GM10266 (cell line): Measurements from ENCODE around the gene NAA10.

Experiments
- DNase-seq: peaks from one replicate; pipeline ENCODE4 v3.0.0; 2012; ENCODE audit errors: extremely low spot score
- TF ChIP-seq, protein P1 (sequence below): IDR thresholded peaks from 2 replicates; pipeline ENCODE4 v1.5.1; 2012; ENCODE audit warnings: mild to moderate bottlenecking, low read depth; ENCODE audit not compliant: control insufficient read depth, insufficient read depth; ENCODE audit errors: missing control alignments

Gene NAA10

GRCh38 chrX:153905481-153906095 lies 29.2 kb downstream of the NAA10 start:
- DNase-seq, result no peak
- TF ChIP-seq, protein P1, sequence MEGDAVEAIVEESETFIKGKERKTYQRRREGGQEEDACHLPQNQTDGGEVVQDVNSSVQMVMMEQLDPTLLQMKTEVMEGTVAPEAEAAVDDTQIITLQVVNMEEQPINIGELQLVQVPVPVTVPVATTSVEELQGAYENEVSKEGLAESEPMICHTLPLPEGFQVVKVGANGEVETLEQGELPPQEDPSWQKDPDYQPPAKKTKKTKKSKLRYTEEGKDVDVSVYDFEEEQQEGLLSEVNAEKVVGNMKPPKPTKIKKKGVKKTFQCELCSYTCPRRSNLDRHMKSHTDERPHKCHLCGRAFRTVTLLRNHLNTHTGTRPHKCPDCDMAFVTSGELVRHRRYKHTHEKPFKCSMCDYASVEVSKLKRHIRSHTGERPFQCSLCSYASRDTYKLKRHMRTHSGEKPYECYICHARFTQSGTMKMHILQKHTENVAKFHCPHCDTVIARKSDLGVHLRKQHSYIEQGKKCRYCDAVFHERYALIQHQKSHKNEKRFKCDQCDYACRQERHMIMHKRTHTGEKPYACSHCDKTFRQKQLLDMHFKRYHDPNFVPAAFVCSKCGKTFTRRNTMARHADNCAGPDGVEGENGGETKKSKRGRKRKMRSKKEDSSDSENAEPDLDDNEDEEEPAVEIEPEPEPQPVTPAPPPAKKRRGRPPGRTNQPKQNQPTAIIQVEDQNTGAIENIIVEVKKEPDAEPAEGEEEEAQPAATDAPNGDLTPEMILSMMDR, result no peak

DNA sequence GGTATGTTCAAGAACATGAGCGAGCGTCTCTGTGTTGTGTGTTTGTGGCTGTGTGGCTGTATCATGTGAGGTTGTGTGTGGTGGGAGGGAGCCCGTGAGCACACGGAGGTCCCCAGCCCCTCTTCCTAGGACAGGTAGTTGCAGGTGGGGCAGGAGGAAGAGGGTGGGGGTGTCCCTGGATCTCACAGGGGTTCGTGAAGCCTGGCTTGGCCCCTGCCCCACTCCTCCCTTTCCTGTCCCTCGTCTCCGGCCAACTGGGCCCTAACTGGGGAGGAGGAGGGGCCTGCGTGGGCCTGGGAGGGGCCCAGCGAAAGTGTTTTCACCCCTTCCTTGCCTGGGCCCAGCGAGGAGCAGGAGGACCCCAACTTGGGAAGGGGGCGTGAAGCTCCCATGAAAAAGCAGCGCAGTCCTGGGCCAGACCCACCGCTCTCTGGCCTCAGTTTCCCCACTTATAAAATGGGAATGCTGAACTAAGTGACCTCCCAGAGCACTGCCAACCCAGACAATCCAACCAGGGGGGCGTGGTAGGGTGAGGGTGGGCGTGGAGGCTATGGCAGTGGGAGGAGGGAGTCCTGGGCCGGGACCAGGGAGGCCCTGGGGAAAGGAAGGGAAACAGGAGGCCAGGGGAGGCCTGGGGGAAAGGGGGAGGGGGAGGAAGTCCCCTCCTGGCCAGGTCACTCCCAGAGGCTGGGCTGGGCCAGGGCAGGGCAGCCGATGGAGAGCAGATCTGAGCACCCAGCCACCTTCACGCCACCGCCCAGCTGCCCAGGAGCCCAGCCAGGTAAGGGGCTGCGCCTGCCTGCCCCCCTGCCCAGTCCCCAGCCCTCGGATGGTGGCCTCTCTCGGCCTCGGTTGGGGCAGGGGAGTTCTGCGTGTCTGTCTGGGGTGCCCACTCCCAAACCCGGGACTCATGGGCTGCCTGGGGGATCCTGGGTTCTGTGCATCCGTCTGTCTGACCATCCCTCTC lies 30.6 kb downstream of the NAA10 start, which contains the start of gene AVPR2:
Gene AVPR2, plus strand, starts transcription at position 683 of the 967 bp plus-strand sequence. CDS start 473 bp downstream, outside the sequence.
- no peak for DNase-seq

GRCh38 chrX:153903238-153903980 lies 31.4 kb downstream of the NAA10 start:
- TF ChIP-seq, protein P1, result no peak
- DNase-seq, result no peak

More for the DNA sequence above, 30.6 kb downstream of the NAA10 start, which contains the start of gene AVPR2:
- TF ChIP-seq, protein P1, result no peak

DNA sequence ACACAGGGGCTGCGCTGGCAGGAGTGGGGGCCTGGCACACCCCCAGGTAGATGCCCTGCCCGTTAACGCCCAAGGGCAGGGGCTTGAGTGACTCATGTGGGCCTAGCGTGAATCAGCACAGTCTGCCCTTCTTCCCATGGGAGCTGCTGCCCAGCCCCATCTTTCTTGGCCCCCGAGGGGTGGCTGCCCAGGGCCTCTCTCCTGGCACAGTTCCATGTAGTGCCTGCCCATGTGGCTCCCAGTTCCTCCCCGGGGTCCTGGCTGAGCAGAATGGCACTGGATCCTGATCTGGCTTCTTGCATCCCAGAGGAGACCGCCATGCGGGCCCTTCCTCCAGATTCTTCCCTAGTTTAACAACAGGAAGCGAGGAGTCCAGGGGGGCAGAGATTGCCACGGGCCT lies 32.5 kb downstream of the NAA10 start:
- no peak for DNase-seq
- TF ChIP-seq, protein P1, result no peak

DNA sequence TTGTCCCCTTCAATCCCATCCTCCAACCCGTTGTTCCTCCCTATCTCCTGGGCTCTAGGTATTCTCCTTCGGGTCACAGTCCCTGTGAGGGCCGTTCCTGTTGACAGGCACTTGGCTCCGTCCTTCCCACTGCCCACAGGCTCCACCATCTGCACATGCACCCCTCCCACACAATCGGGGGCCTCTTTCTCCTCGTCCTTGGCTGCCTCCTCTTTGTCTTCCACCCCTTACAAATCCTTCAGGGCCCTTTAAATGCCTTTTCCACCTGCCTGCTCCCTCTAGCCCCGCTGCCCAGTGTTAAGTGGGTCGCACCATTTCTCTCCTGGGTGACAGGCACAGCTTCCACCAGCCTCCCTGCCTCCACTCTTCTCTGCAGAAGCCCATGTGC lies 33.1 kb downstream of the NAA10 start:
- no peak for DNase-seq
- TF ChIP-seq, protein P1, result no peak

GRCh38 chrX:153900831-153901752 lies 33.7 kb downstream of the NAA10 start:
- DNase-seq, result peak; percentile 85
- TF ChIP-seq, protein P1, result no peak
